ENCODE results near the gene DBET. TPM values are rescaled to one million over a fixed set of nuclear protein-coding genes. Genes with fewer than 3 reads are reported as not detected.

The DBET gene
- total RNA-seq, 1 donor from 2014 or later = not detected

Other genes starting within 250 kb of the DBET start
- 45.3 TPM for gene FRG1, start 123.6 kb upstream of the DBET start, total RNA-seq
- not detected for gene FRG2, start 37.2 kb upstream of the DBET start, total RNA-seq
- not detected for gene DUX4, start 109.3 kb downstream of the DBET start, total RNA-seq

Measured in mucosa of gallbladder (tissue), 1 donor.